ENCODE data around the gene TSSK3. TPM values are rescaled to one million over a fixed set of nuclear protein-coding genes. Genes with fewer than 3 reads are reported as not detected.

The TSSK3 gene
- total and polyA plus RNA-seq, 9 of the 15 experiments (the other 6 are each of a cell fraction or from before 2014, with no cell fraction given) = 0.27 to 2.8 (median 1.9) TPM

GRCh38 chr1:32394141-32394889 is 32.0 kb downstream of the TSSK3 start, which contains the start of gene BSDC1 (continued):
- TF ChIP-seq CTCFL (IDR thresholded peaks at IDR 0.05; ENCODE audit: borderline replicate concordance, insufficient read depth, low read depth, low read length, poor library complexity, severe bottlenecking) (no peak), NR2F6 (CRISPR knock-in tag; IDR thresholded peaks at IDR 0.05) (0 out of 2 replicates have a peak, but pooled peaks have one; percentile 63), ZBTB8A (IDR thresholded peaks at IDR 0.05; ENCODE audit: partially characterized antibody) (no peak), POLR2B (IDR thresholded peaks at IDR 0.05; ENCODE audit: low read depth, partially characterized antibody) (peak; percentile 92), ETV5 (CRISPR knock-in tag; IDR thresholded peaks at IDR 0.05; ENCODE audit: low read depth) (peak; percentile 67; the same call in 1 of the 2 replicates), SAFB (IDR thresholded peaks at IDR 0.05; ENCODE audit: borderline replicate concordance, low read depth, low read length) (no peak), TCF15 (CRISPR knock-in tag; IDR thresholded peaks at IDR 0.05) (no peak), TSC22D4 (tag; IDR thresholded peaks at IDR 0.05) (no peak), ZNF384 (IDR thresholded peaks at IDR 0.05; ENCODE audit: low read depth, low read length) (peak; percentile 42; the same call in 1 of the 2 replicates), ZBTB49 (CRISPR knock-in tag; IDR thresholded peaks at IDR 0.05; ENCODE audit: borderline replicate concordance) (no peak), HDAC2 (IDR thresholded peaks at IDR 0.05) (no peak; the same call in none of the 2 replicates), SIN3B (IDR thresholded peaks at IDR 0.05; ENCODE audit: low read depth) (peak; percentile 98), EZH2 (IDR thresholded peaks at IDR 0.05; ENCODE audit: borderline replicate concordance, low read depth, low read length) (no peak), ZNF253 (CRISPR knock-in tag; conservative IDR thresholded peaks at IDR 0.05) (no peak), ZNF398 (CRISPR knock-in tag; IDR thresholded peaks at IDR 0.05) (no peak), LEF1 (IDR thresholded peaks at IDR 0.05) (peak; percentile 51; the same call in 1 of the 2 replicates), COPS2 (conservative IDR thresholded peaks at IDR 0.05) (no peak), KHSRP (IDR thresholded peaks at IDR 0.05) (no peak)
